Activated CD8-positive, alpha-beta T cell treated with anti-CD3 and anti-CD28 coated beads, Interleukin-2, amount 10 ng/mL, durations not matched to agents 7 days and 5 days (primary cell): ENCODE data around the gene ME1. TPM values are rescaled to one million over a fixed set of nuclear protein-coding genes. Genes with fewer than 3 reads are reported as not detected.
"Not testable (repeated sequence)": the region's sequence is repeated elsewhere in the genome, so short reads cannot be mapped to it uniquely, and the experiment has no call there.

ENCODE experiments used
- ATAC-seq: fragments of 150-1000 bp; cut with Tn5 transposase; one replicate; pipeline ENCODE4 v1.10.0; 2021; ENCODE audit warnings: moderate library complexity
- CTCF ChIA-PET: fragments of 350-600 bp; sonication (Branson Sonifier 250); formaldehyde crosslinking; loops from one replicate; lab custom pipeline; 2021; ENCODE audit warnings: antibody characterized with exemption; lab: Charles Lee
- POLR2A ChIA-PET: fragments of 350-600 bp; sonication (Branson Sonifier 250); formaldehyde crosslinking; loops from one replicate; lab custom pipeline; 2021; ENCODE audit warnings: antibody characterized with exemption; lab: Charles Lee
- DNase-seq: peaks from one replicate; pipeline ENCODE4 v3.0.0-alpha.2; 2020
- H3K27ac Mint-ChIP-seq: one replicate; pipeline ENCODE4 v1.8.0; 2021; ENCODE audit warnings: mild to moderate bottlenecking, mixed read lengths
- H3K27me3 Mint-ChIP-seq: one replicate; pipeline ENCODE4 v1.8.0; 2021; ENCODE audit warnings: low read depth, mixed read lengths
- H3K36me3 Mint-ChIP-seq: one replicate; pipeline ENCODE4 v1.8.0; 2021; ENCODE audit warnings: low read depth, mixed read lengths
- H3K4me1 Mint-ChIP-seq: one replicate; pipeline ENCODE4 v1.8.0; 2021; ENCODE audit warnings: low read depth, mixed read lengths
- H3K4me3 Mint-ChIP-seq: one replicate; pipeline ENCODE4 v1.8.0; 2021; ENCODE audit warnings: mild to moderate bottlenecking, mixed read lengths
- H3K9me3 Mint-ChIP-seq: one replicate; pipeline ENCODE4 v1.8.0; 2022; ENCODE audit warnings: mixed read lengths; ENCODE audit not compliant: insufficient read depth
- total RNA-seq, 2 experiments: library from RNA; stranded (reverse); gene quantifications; one replicate each; pipeline ENCODE4 v1.2.3, GENCODE V29; 2021

ME1 gene
- total RNA-seq, 2 experiments from 2014 or later: 0.08 TPM; not detected in 1

DNA sequence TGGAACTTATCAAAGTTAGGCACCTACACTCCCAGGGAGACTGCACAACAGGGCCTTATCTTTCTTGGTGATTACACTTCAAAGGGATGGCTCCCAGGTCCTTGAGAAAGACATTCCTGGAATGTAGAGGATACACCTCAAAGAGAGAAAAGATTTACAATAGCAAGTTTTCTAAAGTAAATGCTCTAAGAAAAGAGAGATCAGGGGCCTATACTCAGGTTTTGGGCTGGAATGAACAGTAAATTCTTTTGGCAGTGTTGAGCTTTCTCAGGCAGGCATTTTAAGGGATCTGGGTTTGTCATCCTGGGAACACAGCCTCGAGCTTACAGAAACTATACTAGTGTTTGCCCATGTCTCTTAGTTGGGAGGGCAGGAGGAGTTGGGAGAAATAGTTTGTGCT, 31.7 kb upstream of the ME1 start:
- DNase-seq: no peak
- no peaks in the 10 kb centered on the region for H3K27me3 Mint-ChIP-seq
- H3K4me1 Mint-ChIP-seq: no peaks in the 10 kb centered on the region
- no peaks in the 10 kb centered on the region for H3K36me3 Mint-ChIP-seq
- H3K4me3 Mint-ChIP-seq: no peak overlapping the region
- CTCF ChIA-PET: no interaction called here
- POLR2A ChIA-PET: no interaction called here
- no peak overlapping the region for H3K27ac Mint-ChIP-seq
- no peak for ATAC-seq
- H3K9me3 Mint-ChIP-seq: no peaks in the 10 kb centered on the region

DNA sequence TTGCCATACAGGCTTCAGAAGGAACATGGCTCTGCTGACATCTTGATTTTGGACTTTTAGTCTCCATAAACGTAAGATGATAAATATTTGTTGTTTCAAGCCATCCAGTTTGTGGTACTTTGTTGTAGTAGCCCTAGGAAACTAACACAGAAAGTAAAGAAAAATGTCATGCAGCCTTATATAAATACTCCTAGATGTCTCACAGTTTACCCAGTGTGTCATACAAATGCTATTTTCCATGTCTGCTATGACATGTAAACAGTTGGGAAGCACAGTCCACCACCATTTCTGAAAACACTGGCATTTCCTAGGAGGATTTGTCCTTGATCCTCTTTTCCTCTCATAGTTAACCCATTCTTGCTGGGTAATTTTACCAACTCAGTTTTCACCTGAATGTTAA, 30.6 kb upstream of the ME1 start:
- Mint-ChIP-seq H3K4me1 (no peaks in the 10 kb centered on the region), H3K9me3 (no peaks in the 10 kb centered on the region), H3K4me3 (no peak overlapping the region), H3K27me3 (no peaks in the 10 kb centered on the region), H3K36me3 (no peaks in the 10 kb centered on the region), H3K27ac (no peak overlapping the region)
- ATAC-seq (no peak), DNase-seq (no peak)
- POLR2A ChIA-PET: no interaction called here
- CTCF ChIA-PET: no interaction called here

DNA sequence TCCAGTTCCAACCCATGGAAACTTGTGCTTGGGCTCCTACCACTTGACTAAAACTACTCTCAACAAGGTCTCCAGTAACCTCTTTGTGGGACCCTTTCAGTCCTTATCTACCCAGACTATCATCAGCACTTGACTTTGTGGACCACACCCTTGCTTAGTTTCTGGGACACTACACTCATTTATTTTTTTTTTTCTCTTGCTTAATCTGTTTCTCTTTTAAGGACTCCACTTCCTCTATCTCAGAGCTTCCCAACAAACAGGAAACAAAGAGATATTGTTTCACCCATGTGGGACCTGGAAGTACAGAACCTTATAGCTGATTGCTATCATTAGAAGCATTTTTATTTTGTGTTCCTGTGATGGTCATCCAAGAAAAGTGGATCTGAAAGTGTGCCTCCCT, 28.8 kb upstream of the ME1 start:
- ATAC-seq (no peak), DNase-seq (no peak)
- ChIA-PET POLR2A (no interaction called here), CTCF (no interaction called here)
- Mint-ChIP-seq H3K36me3 (no peaks in the 10 kb centered on the region), H3K4me1 (no peaks in the 10 kb centered on the region), H3K27me3 (no peaks in the 10 kb centered on the region), H3K4me3 (no peak overlapping the region), H3K27ac (no peak overlapping the region), H3K9me3 (no peaks in the 10 kb centered on the region)

DNA sequence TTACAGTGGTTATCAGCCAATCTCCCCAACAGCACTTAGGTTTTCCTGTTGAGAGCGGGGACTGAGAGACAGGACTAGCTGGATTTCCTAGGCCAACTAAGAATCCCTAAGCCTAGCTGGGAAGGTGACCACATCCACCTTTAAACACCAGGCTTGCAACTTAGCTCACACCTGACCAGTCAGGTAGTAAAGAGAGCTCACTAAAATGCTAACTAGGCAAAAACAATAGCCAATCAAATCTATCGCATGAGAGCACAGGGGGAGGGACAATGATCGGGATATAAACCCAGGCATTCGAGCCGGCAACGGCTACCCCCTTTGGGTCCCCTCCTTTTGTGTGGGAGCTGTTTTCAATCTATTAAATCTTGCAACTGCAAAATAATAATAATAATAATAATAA, 19.2 kb upstream of the ME1 start:
- CTCF ChIA-PET, POLR2A ChIA-PET, ATAC-seq, H3K4me3 Mint-ChIP-seq, H3K36me3 Mint-ChIP-seq, H3K9me3 Mint-ChIP-seq, H3K4me1 Mint-ChIP-seq, H3K27me3 Mint-ChIP-seq, DNase-seq, H3K27ac Mint-ChIP-seq: not testable (repeated sequence)

DNA sequence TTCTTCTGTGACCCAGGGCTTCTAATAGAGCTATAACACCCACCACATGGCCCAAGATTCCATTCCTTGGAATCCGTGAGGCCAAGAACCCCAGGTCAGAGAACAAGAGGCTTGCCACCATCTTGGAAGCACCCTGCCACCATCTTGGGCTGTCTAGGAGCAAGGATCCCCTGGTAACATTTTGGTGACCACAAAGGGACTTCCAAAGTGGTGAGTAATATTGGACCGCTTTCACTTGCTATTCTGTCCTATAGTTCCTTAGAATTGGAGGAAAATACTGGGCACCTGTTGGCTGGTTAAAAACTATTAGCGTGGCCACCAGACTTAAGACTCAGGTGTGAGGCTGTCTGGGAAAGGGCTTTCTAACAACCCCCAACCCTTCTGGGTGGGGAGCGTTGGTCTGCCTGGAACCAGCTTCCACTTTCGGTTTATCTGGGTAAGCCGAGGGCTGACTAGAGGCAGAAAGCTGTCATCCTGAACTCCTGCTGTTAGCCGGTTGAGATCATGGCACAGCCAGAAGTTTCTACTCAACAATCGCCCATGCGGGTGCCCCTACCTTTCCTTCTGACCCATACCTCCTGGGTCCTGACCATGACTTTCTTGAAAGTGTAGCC, 13.3 kb upstream of the ME1 start:
- CTCF ChIA-PET, ATAC-seq, DNase-seq, H3K4me3 Mint-ChIP-seq, H3K27me3 Mint-ChIP-seq, H3K4me1 Mint-ChIP-seq, H3K9me3 Mint-ChIP-seq, POLR2A ChIA-PET, H3K27ac Mint-ChIP-seq, H3K36me3 Mint-ChIP-seq: not testable (repeated sequence)

DNA sequence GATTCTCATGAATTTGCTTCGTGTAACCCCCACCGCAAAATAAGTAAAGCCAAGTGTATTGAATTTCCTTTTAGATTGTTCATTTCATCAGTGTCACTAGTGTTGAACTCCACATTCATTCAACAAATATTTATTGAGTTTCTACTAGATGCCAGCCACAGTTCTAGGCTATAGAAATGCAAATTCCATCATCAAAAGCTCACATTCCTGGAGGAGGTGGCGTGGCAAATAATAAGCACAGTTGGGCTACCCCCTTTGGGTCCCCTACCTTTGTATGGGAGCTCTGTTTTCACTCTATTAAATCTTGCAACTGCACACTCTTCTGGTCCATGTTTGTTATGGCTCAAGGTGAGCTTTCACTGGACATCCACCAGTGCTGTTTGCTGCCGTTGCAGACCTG, 12.7 kb upstream of the ME1 start:
- Mint-ChIP-seq H3K27me3 (no peaks in the 10 kb centered on the region), H3K9me3 (no peaks in the 10 kb centered on the region), H3K36me3 (no peaks in the 10 kb centered on the region), H3K4me3 (no peak overlapping the region), H3K27ac (no peak overlapping the region), H3K4me1 (no peaks in the 10 kb centered on the region)
- ChIA-PET POLR2A (no interaction called here), CTCF (no interaction called here)
- DNase-seq: no peak
- ATAC-seq: no peak

DNA sequence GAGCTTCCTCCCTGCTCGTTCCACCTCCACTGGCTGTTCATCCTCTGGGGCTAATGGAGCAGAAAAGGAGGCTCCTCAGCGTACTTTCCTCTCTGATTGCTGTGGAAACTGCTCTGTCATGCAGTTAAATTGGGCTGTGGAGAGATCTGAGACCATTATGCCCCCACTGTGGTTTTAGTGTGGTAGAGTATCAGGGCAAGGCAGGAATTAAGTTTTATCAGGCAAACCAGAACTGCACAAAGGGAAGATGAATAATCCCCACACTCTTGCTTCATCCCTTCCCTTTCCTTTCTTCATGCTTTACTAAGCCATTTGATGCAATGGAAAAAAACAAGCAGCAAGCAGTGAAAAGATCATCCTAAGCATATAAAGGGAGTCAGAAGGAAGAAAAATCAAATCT, 11.9 kb upstream of the ME1 start:
- Mint-ChIP-seq H3K27ac (no peak overlapping the region), H3K4me3 (no peak overlapping the region), H3K27me3 (no peaks in the 10 kb centered on the region), H3K4me1 (no peaks in the 10 kb centered on the region), H3K36me3 (no peaks in the 10 kb centered on the region), H3K9me3 (no peaks in the 10 kb centered on the region)
- DNase-seq (no peak), ATAC-seq (no peak)
- CTCF ChIA-PET: no interaction called here
- POLR2A ChIA-PET: no interaction called here

DNA sequence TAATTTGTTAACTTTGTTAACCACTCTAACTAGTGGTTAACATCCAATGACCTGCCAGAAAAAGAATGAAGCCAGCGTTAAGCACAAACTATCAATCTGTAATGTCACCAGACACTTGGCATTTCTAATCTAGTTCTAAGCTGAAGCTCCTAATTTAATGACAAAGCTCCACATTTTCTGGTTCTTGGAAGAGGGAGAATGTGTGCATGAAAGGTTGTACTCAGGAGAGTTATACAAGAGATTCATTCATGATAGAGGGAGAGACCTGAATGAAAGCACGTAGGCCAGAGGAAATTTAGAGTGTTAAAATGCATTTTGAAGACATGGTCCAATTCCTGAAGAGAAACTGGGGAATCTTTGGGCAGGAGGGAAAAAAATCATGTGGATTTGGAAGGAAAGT, 8.3 kb upstream of the ME1 start:
- no peaks in the 10 kb centered on the region for H3K4me1 Mint-ChIP-seq
- ATAC-seq (no peak), DNase-seq (no peak)
- no peaks in the 10 kb centered on the region for H3K27me3 Mint-ChIP-seq
- H3K27ac Mint-ChIP-seq: no peak overlapping the region
- ChIA-PET POLR2A (no interaction called here), CTCF (no interaction called here)
- H3K9me3 Mint-ChIP-seq: no peaks in the 10 kb centered on the region
- H3K4me3 Mint-ChIP-seq: no peak overlapping the region
- H3K36me3 Mint-ChIP-seq: no peaks in the 10 kb centered on the region

DNA sequence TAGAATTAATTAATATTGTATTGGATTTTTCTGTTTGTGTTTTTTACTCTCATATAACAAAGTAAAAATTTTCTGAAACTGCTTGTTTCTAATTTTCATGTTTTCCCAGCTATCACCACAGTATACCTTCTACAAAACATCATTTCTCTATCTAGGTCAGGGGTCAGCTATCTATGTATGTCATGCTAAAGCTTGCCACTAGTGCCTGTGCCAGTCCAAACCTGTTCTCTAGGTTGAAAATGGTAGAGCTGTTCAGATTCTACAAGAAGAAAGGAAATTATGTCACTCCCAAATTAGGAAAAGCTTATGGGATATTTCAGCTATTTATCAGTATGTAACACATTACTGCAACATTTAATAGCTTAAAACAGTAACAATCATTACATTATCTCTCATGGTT, 5.8 kb upstream of the ME1 start:
- no peak overlapping the region for H3K4me3 Mint-ChIP-seq
- no peak for ATAC-seq

DNA sequence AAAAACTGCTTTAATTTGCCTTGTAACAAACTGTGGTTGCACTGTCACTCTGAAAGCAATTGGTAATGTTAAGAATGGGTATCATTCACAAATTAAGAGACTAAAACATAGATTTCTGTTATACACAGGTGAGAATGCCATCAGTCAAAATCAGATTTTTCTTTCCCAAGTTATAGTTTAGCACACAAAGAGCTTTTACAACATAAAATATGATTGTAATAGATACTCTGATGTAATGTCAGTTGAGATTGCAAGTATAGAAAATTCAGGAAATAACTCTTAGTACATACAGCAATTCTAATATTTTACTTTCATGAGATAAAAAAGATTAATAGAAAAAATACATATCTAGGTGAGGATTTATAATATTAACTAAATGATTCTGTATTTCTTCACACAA, 2.3 kb upstream of the ME1 start:
- DNase-seq: no peak
- Mint-ChIP-seq H3K27ac (no peak overlapping the region), H3K4me1 (no peaks in the 10 kb centered on the region), H3K36me3 (no peaks in the 10 kb centered on the region), H3K27me3 (peaks cover 13% of the 10 kb centered on the region), H3K4me3 (no peak overlapping the region), H3K9me3 (no peaks in the 10 kb centered on the region)
- no peak for ATAC-seq
- POLR2A ChIA-PET: no interaction called here
- CTCF ChIA-PET: no interaction called here

More for the DNA sequence above, 5.8 kb upstream of the ME1 start:
- ChIA-PET CTCF (no interaction called here), POLR2A (interaction anchor here (1.1 kb wide), 1 partner anchor 38 kb away, joined by 3 read pairs; no protein-coding TSS in a partner anchor)
- Mint-ChIP-seq H3K27me3 (peaks cover 3% of the 10 kb centered on the region), H3K4me1 (no peaks in the 10 kb centered on the region), H3K9me3 (no peaks in the 10 kb centered on the region), H3K36me3 (no peaks in the 10 kb centered on the region), H3K27ac (no peak overlapping the region)
- DNase-seq: no peak

DNA sequence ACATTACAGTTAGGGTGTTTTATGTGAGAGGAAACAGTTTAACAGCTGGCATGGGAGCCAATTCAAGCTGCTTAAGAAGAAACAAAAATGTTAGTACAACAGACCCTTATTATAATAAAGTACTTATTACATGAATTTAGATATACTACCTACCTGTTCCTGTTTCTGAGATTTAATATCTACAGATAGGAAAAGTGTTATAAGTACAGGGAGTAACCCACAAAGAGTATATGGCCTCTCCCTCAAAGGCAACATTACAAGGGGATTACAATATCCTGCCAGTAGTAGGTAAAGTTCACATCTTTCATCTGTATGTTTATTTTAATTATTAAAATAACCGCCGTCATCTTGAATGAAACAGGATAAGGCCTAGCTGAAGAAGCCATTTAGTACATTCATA, 1.8 kb upstream of the ME1 start:
- DNase-seq (no peak), ATAC-seq (no peak)
- no peak overlapping the region for H3K27ac Mint-ChIP-seq
- no peak overlapping the region for H3K4me3 Mint-ChIP-seq
- peaks cover 13% of the 10 kb centered on the region for H3K27me3 Mint-ChIP-seq
- H3K36me3 Mint-ChIP-seq: no peaks in the 10 kb centered on the region
- no peaks in the 10 kb centered on the region for H3K4me1 Mint-ChIP-seq
- POLR2A ChIA-PET: no interaction called here
- no peaks in the 10 kb centered on the region for H3K9me3 Mint-ChIP-seq
- CTCF ChIA-PET: no interaction called here

DNA sequence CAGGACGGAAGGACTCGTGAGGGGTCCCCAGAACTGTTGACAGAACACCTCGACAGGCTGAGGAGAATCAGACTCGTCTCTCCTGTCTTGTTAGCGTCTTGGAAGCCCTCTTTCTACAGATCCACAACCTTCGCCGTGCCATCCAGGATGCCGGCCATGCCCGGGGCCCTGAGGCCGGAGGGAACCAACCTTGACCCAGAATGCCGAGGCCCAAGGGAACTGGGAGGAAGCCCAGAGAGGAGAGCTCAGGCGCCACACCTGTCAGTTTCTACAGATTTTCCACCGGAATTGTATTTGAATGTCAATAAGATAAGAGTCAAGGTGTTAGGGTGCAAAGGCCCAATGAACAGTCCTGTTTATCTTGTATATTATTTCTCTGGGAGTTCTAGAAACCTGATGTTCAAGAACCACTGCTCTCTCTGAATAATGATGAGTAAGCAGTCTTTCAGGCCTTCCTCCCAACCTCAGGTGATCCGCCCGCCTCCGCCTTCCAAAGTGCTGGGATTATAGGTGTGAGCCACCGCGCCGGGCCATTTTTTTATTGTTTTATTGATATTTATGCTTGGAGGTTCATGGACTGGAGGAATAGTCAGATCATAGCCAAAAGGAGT, 799 bp upstream of the ME1 start:
- Mint-ChIP-seq H3K4me3 (no peak overlapping the region), H3K36me3 (no peaks in the 10 kb centered on the region), H3K9me3 (no peaks in the 10 kb centered on the region), H3K4me1 (no peaks in the 10 kb centered on the region), H3K27me3 (peaks cover 13% of the 10 kb centered on the region), H3K27ac (no peak overlapping the region)
- DNase-seq (no peak), ATAC-seq (no peak)
- ChIA-PET CTCF (no interaction called here), POLR2A (no interaction called here)
